Rectal smooth muscle tissue (tissue), 1 donor: ENCODE data around the gene APC2.

ENCODE experiments used
- H3K27ac ChIP-seq: one replicate; pipeline ENCODE4 v1.7.0; 2013; ENCODE audit warnings: low read depth, low read length, inconsistent platforms
- H3K27me3 ChIP-seq: one replicate; pipeline ENCODE4 v1.7.0; 2013; ENCODE audit warnings: low read length; ENCODE audit not compliant: control insufficient read depth, insufficient read depth
- H3K36me3 ChIP-seq: one replicate; pipeline ENCODE4 v1.7.0; 2013; ENCODE audit warnings: low read length; ENCODE audit not compliant: control insufficient read depth, insufficient read depth
- H3K4me1 ChIP-seq: one replicate; pipeline ENCODE4 v1.7.0; 2013; ENCODE audit warnings: low read length; ENCODE audit not compliant: control insufficient read depth, insufficient read depth
- H3K4me3 ChIP-seq: one replicate; pipeline ENCODE4 v1.7.0; 2013; ENCODE audit warnings: low read length
- H3K9ac ChIP-seq: one replicate; pipeline ENCODE4 v1.7.0; 2013; ENCODE audit warnings: low read length

The APC2 gene

DNA sequence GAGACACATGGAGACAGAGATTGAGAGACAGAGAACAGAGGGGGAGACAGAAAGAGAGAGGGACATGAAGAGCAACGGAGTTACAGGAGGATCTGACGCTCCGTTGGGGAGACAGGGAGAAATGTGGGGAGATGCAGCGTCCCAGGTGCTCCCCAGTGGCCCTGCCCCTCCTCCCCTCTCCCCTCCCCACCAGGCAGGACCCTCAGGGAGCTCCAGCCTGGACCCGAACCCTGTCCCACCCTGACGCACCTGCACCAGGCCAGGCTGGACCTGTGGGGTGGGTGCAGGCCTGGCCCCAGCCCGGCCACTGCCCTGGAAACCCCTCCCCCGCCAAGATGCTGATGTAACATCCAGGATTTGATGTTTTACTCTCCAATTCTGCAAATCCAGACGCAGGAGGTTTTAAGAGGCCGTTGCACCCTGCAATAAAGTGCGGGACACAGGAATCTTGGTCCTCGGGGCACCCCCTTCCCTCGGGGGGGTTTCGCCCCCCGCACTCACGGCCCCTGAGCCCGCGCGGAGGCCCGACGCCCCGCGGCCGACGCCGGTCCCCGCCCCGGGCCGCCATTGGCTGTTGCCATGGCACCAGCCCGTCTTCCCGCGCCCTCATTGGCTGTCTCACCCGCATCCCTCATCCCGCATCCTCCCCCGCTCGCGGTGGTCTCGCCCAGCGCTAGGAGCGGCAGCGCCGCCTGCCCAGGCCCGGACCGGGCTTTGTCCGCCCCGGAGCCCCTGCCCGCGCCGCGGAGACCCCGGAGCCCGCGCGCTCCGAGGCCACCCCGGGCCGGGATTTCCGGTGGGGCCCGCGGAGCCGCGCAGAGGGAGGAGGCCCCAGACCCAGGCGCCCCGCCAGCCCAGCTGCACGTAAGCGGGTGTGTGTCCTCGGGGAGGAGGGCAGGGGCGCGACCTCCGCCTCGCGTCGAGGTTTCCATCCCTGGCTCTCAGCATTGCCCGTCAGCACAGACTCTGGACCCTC is at the start of gene APC2:
APC2 (plus strand) TSS at position 655 of the 976 bp plus-strand sequence. CDS start 2,881 bp downstream, outside the sequence.
- H3K4me1 ChIP-seq, result peaks cover 3% of the 10 kb centered on the region
- no peaks in the 10 kb centered on the region for H3K36me3 ChIP-seq
- peaks cover 61% of the 10 kb centered on the region for H3K27me3 ChIP-seq
- no peak within 1 kb of the TSS for H3K9ac ChIP-seq
- no peak within 1 kb of the TSS for H3K27ac ChIP-seq
- H3K4me3 ChIP-seq, result no peak within 1 kb of the TSS

GRCh38 chr19:1400281-1401137 is 49.4 kb upstream of the APC2 start:
- no peak overlapping the region for H3K27ac ChIP-seq
- H3K4me3 ChIP-seq, result peak overlapping the region; percentile 67
- no peaks in the 10 kb centered on the region for H3K36me3 ChIP-seq
- H3K4me1 ChIP-seq, result peaks cover 2% of the 10 kb centered on the region
- H3K27me3 ChIP-seq, result peaks cover 15% of the 10 kb centered on the region
- no peak overlapping the region for H3K9ac ChIP-seq

- H3K9ac ChIP-seq, result no peak within 1 kb of the TSS
- no peaks in the 10 kb centered on the region for H3K36me3 ChIP-seq
- H3K4me1 ChIP-seq, result peaks cover 2% of the 10 kb centered on the region
- H3K27ac ChIP-seq, result no peak within 1 kb of the TSS
- peak within 1 kb of the TSS; percentile 67 for H3K4me3 ChIP-seq
- peaks cover 15% of the 10 kb centered on the region for H3K27me3 ChIP-seq
Observed at GRCh38 chr19:1401138-1401888, 48.6 kb upstream of the APC2 start, which contains the start of gene GAMT. Gene GAMT, minus strand, starts transcription at chr19:1401542. Its CDS starts 66 bp downstream, at chr19:1401476.

- Histone ChIP-seq H3K27ac (no peak overlapping the region), H3K36me3 (no peaks in the 10 kb centered on the region), H3K9ac (no peak overlapping the region), H3K4me3 (no peak overlapping the region), H3K4me1 (peaks cover 2% of the 10 kb centered on the region), H3K27me3 (peaks cover 15% of the 10 kb centered on the region)
Observed at GRCh38 chr19:1401889-1402217, 48.1 kb upstream of the APC2 start.

DNA sequence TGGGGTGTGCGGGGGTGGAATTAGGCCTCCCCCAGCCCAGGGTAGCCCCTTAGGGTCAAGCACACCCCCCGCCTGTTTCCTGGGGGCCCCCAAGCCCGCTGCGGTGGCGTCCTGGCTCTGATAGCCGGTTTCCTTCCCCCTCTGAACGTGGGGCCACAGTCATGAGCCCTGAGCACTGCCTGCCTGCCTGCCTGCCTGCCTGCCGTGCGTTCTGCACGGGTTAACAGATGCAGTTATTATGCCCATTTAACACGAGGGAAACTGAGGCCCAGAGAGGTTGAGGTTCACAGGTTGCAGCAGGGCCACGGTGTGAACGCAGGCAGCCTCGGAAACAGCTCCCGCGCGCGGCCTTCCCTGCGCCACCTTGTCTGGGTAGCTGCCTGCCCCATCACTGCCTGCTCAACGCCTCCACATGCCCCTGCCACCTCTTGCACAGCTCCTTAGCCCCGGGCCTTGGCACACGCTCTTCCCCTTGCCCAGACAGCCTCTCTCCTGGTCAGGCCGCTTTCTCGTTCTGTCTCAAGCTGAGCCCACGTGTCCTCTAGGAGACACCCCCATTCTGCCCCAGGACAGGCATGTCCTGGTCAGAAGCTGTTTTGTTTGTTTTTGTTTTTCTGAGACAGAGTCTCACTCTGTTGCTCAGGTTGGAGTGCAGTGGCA is 47.4 kb upstream of the APC2 start:
- Histone ChIP-seq H3K27ac (no peak overlapping the region), H3K4me3 (no peak overlapping the region), H3K4me1 (peaks cover 2% of the 10 kb centered on the region), H3K36me3 (no peaks in the 10 kb centered on the region), H3K27me3 (peaks cover 15% of the 10 kb centered on the region), H3K9ac (no peak overlapping the region)

DNA sequence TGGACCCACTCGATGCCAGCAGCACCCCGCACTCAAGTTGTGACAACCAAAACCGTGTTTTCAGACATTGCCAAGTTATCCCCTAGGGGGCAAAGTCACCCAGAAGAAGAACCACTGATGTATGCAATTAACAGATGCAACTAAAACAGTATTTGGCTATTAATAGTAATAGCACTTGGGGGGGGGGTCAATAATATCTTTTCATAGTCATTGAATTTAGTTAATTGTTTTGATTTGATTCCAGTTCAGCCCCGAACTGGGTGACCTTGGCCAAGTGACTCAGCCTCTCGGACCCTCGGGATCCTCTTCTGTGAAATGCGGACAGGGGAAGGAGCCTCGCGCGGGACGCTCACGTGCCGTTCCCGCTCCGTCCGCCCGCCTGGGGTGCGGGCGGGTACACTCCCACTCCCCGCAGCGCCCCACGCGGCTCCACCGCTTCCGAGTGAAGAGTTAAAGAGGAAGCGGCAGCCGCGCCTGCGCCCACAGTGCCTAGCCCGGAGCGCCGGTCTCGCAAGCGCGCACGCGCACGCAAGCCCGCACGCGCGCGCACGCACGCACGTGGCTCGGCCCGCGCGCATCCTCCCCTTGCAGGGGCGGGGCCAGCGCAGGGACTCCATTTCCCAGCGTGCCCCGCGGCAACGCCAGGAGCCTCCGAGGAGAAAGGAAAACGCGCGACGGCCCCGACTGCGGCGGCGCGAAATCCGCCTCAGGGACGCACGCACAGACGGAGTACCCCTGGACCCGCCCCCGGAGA is 43.0 kb upstream of the APC2 start:
- H3K36me3 ChIP-seq, result peaks cover 2% of the 10 kb centered on the region
- peaks cover 11% of the 10 kb centered on the region for H3K27me3 ChIP-seq
- H3K9ac ChIP-seq, result no peak overlapping the region
- H3K4me1 ChIP-seq, result peaks cover 21% of the 10 kb centered on the region
- H3K4me3 ChIP-seq, result peak overlapping the region; percentile 75
- peak overlapping the region; percentile 83 for H3K27ac ChIP-seq

- Histone ChIP-seq H3K36me3 (peaks cover 2% of the 10 kb centered on the region), H3K9ac (peak within 1 kb of the TSS; percentile 62), H3K27ac (peak within 1 kb of the TSS; percentile 83), H3K4me3 (peak within 1 kb of the TSS; percentile 75), H3K4me1 (peaks cover 21% of the 10 kb centered on the region), H3K27me3 (peaks cover 3% of the 10 kb centered on the region)
Observed at GRCh38 chr19:1407528-1408299, 42.2 kb upstream of the APC2 start, which contains the start of gene DAZAP1. Gene DAZAP1, plus strand, starts transcription at chr19:1407586. Its CDS starts 188 bp downstream, at chr19:1407774.

DNA sequence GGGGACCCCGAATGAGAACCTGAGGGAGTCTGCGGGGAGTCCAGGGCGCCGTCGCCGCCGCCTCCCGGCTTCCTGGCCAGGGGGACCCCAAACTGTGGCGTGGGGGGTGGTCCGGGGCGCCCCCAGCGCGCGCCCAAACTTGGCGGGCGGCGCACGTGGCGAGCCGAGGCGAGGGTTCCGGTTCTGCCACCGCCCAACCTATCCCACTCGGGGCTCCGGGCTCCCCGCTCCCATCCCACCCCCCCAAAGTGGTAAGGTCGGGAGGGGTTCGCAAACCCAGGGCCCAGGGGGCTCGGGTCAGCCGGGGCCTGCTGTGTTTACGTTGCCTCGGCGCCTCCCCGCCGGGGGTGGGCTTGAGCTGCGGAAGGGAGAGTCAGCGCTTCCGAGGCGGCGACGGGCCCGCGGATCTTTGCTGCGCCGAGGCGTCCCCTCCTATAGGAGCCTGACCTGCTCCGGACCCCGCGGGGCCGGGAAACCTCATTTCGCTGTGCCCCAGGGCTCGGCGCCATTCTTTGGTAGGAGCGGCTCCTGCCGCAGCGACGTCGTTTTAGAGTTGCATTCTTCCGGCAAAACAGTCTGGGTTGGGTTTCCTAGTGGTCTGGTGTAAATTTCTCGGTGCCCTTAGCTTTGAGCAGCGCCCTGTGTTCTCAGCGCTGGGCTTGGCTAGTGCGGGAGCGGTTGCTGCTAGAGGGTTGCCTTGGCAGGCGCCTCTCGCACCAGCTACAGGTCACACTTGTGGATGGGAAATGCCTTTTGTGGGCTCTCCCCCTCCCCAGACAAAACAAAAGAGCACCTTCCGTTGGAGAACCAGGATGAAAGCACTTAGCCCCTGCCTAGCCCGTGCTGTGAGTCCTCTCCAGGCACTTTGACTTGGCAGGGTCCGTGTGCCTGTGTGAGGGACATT is 41.4 kb upstream of the APC2 start:
- Histone ChIP-seq H3K4me3 (peak overlapping the region; percentile 57), H3K9ac (peak overlapping the region; percentile 62), H3K27ac (peak overlapping the region; percentile 83), H3K27me3 (no peaks in the 10 kb centered on the region), H3K36me3 (peaks cover 2% of the 10 kb centered on the region), H3K4me1 (peaks cover 21% of the 10 kb centered on the region)

GRCh38 chr19:1409204-1410005 is 40.5 kb upstream of the APC2 start:
- no peaks in the 10 kb centered on the region for H3K27me3 ChIP-seq
- H3K4me3 ChIP-seq, result peak overlapping the region; percentile 57
- H3K36me3 ChIP-seq, result peaks cover 2% of the 10 kb centered on the region
- H3K4me1 ChIP-seq, result peaks cover 21% of the 10 kb centered on the region
- peak overlapping the region; percentile 57 for H3K9ac ChIP-seq
- H3K27ac ChIP-seq, result peak overlapping the region; percentile 83
